GM12873 (cell line): ENCODE data around the gene RAD51B.

Experiments used
- TF ChIP-seq, protein P1 (sequence below): IDR thresholded peaks from 2 replicates; pipeline ENCODE4 v1.5.1; 2012; ENCODE audit warnings: low read depth, mild to moderate bottlenecking, moderate library complexity, low read length, control low read depth; ENCODE audit not compliant: insufficient read depth; ENCODE audit errors: missing control alignments

RAD51B gene

DNA sequence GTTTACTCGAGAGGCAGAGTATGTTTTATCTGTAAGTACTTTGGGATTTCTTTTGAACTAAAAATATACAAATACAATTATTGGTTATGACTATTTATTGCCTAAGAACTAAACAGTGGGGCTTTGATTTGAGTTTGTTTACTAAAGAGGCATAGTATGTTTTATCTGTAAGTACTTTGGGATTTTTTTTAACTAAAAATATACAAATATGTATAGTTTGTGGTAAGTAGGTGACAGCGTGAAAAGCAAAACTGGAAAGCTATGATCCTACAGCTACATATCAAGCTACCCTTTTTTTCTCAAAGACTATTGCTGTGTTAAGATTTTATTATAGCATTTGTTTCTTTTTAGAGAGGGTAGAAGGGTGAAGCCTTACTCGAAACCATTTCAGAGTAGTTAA, 171.0 kb downstream of the RAD51B start:
- TF ChIP-seq, protein P1, sequence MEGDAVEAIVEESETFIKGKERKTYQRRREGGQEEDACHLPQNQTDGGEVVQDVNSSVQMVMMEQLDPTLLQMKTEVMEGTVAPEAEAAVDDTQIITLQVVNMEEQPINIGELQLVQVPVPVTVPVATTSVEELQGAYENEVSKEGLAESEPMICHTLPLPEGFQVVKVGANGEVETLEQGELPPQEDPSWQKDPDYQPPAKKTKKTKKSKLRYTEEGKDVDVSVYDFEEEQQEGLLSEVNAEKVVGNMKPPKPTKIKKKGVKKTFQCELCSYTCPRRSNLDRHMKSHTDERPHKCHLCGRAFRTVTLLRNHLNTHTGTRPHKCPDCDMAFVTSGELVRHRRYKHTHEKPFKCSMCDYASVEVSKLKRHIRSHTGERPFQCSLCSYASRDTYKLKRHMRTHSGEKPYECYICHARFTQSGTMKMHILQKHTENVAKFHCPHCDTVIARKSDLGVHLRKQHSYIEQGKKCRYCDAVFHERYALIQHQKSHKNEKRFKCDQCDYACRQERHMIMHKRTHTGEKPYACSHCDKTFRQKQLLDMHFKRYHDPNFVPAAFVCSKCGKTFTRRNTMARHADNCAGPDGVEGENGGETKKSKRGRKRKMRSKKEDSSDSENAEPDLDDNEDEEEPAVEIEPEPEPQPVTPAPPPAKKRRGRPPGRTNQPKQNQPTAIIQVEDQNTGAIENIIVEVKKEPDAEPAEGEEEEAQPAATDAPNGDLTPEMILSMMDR = no peak

DNA sequence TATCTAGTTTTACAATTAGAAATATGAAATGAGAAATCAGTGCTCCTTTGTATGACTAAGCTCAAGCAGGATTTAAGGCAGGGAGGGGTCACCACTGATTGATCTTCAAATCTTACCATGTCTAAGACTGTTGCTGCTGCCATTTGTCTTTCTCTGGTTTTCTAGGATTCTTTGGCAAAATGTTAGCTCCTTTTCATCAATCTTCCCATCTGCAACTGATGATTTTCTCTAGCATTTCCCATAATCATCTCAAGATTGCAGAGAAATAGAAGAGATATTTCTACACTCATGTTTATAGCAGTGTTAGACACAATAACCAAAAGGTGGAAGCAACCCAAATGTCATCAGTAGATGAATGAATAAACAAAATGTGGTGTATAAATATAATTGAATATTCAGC, 175.0 kb downstream of the RAD51B start:
- TF ChIP-seq, protein P1 = no peak

- TF ChIP-seq, protein P1 = no peak
These were observed 176.7 kb downstream of the RAD51B start for GRCh38 chr14:67996235-67996634.

- TF ChIP-seq, protein P1 = no peak
These were observed 179.3 kb downstream of the RAD51B start for GRCh38 chr14:67998834-67999233.

DNA sequence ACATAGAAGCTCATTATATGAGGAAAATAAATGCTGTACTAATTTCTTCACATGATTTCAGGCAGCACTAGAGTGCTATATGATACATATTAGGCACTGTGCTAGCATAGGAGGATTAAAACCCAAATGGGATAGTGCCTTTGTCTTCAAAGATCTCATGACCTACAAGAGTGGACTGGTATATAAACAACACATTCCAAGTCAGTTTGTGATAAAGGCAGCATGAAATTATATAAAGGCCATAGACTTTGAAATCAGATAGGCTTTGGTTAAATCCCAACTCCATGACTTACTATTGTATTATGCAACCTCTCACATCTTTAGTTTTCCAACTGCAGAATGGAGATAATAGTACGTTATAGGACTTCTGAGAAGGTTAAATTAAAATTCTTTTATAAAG, 179.7 kb downstream of the RAD51B start:
- TF ChIP-seq, protein P1 = no peak

DNA sequence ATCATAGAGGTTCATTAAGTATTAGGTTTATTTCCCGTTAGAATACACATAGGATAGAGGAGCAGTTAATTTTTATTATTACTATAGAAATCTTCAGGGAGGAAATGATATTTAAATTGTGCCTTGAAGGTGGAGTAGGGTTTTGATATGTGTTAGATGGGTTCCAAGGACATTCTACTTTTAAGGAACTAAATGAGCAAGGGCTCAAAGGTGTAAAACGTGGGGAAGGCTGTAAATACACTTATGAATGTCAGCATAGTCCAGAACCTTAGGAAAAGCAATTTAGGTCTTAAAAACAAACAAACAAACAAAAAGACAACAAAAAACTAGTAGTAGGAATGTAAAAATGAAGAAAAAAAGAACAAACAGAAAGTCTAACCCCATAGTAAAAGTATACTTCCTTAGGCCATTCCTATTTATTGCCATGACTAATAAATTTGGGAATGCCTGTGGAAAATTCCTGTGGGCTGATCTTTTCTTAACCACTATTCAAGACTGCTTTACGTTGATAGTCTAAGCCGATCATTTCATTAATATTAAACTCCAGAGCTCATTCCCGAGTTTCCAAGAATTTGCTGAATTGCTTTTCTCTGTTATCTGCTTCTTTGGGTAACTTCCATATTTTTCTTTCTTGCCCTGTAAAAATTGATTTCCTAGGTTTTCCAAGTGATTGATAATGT, 180.3 kb downstream of the RAD51B start:
- TF ChIP-seq, protein P1 = no peak

DNA sequence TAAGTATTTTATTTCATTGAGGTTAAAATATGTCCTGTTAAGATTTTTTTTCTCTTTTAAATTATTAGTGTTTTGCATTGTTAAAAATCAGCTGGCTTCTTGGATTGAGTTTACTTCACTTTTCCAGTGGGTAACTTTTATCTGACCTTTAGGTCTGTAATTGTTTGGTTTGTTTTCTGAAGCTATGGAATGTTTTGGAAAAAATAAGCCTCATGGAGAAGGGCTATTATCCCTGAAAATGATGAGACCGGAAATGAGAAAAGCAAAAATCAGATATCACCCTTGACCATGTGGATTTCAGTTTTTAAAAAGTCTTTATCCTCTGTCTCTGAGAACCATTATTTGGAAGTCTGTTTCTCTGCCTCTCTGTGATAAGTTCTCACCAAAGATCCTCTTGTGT, 180.9 kb downstream of the RAD51B start:
- TF ChIP-seq, protein P1 = no peak
